Camera-type eye (tissue), 1 donor: ENCODE results near the gene CCDC195. TPM values are rescaled to one million over a fixed set of nuclear protein-coding genes. Genes with fewer than 3 reads are reported as not detected.

Experiments used
- total RNA-seq: library from RNA; depleted of rRNA; stranded (reverse); fragments of >200 nt; gene quantifications from one replicate; pipeline ENCODE4 v1.2.3, GENCODE V29; 2014

Gene CCDC195
- not detected for total RNA-seq

DNA sequence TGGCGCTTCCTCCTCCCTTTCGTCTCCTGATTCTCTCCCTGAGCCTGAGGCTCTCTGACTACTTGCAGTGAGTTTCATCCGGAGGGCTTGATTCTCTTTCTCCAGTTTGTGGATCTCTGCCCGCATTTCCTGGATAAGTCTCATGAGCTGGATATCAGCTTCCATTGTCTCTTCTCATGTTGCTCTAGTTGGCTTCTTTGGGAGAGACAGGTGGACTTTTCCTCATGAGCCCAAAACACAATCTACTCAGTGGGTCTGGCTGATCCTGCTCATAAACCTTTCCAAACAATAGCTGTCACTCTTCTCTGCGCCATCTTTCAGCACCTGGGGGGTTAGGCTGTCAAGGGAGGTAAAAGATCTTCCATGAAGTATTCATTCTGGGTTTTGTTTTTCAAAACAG lies at the start of gene CCDC195:
Gene CCDC195 (minus strand): TSS at position 165 of the 400 bp plus-strand sequence. CDS start 0 bp downstream, at position 165.

Other genes starting within 250 kb of the CCDC195 start
- 146 TPM for gene CUL3, start 131.0 kb downstream of the CCDC195 start, total RNA-seq